Ecto neural progenitor cell (in vitro differentiated cells): ENCODE data around the gene GRM5.
"Not testable (repeated sequence)": the region's sequence is repeated elsewhere in the genome, so short reads cannot be mapped to it uniquely, and the experiment has no call there.

ENCODE experiments used
- DNase-seq: peaks from one replicate; pipeline ENCODE4 v3.0.0-alpha.2; 2018; ENCODE audit warnings: low spot score

The GRM5 gene

DNA sequence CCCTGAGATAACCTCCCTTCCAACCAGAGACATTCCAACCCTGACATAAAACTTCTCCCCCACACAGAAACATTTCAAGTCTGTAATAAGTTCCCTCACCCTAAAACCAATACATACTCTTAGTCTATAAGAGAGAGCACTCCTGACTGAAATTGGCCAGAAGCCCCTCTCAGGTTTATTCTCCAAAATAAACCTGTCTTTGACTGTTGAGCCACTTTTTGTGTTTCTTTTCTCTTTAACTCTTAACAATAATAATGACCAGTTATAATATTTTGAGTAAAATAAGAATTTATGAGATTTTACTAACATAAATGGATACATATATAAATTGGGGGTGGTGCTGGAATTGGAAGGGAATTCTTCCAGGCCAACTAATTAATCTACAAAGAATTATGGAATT lies 93.6 kb downstream of the GRM5 start:
- DNase-seq: no peak

DNA sequence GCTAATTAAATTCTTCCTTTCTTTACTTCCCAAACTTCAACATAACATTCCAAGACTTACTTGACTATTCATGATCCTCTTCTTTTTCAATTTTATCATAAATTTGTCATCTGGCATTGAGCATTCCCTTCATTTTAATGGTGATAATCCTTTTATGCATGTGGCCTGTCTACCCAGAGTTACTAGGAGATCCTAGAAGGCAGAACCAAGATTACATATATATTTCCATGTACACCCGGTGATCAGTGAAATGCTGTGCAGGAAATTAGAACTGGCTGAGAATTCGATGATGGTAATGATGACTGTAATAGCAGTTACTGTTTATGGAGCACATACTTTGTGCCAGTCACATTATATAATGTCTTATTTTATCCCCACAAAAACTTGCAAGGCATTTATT lies 104.2 kb downstream of the GRM5 start:
- DNase-seq: not testable (repeated sequence)

DNA sequence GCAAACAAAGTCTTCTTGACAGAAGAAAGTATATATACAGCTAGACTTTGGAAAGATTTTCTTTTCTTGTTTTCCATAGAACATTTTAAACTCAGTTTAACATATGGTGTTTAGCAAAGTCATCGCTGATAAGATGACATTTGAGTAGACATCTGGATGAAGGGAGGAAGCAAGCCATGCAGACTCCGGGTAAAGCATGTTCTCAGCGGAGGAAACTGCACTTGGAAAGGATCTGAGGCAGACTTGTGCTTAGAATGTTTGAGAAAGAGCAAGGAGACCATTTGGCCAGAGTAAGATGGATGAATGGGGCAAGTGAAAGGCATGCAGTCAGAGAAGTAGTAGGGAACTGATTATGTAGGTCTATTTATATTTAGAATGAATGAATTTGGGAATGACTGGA lies 105.9 kb downstream of the GRM5 start:
- not testable (repeated sequence) for DNase-seq

DNA sequence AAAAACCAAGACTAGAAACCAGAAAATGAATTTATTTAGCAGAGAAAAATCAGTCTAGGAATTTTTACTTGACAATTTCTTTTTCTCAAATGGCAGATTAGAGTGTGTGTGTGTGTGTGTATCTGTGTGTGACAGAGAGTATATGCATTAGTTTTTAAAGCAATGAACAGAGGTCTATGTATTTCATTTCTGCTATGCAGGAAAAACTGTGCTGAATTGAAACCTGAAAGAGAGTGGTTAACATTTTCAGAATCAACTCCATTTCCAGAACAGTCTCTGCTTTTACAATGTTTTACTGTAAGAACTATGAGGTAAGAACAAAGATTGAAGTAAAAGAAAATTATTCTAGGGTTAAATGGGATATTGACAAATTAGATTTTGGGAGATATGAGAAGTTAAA lies 114.8 kb downstream of the GRM5 start:
- no peak for DNase-seq

DNA sequence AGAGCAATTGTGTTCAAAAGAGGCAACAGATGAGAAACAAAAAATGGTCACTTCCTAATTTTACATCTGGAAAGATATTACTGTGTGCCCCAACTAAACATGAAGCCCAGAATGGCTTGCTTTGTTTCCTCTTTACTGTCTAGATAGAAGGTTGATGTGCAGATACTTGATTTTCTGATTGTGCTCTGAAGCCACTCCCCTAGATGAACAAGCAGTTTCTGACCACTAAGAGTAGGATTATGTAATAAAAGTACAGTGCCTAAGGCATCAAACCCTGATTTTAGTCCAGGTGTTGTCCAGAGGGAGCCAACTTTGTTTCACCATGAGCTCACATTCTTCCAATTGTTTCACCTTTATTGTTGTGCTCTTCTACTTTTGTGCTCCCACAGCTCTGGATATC lies 116.9 kb downstream of the GRM5 start:
- DNase-seq: not testable (repeated sequence)

DNA sequence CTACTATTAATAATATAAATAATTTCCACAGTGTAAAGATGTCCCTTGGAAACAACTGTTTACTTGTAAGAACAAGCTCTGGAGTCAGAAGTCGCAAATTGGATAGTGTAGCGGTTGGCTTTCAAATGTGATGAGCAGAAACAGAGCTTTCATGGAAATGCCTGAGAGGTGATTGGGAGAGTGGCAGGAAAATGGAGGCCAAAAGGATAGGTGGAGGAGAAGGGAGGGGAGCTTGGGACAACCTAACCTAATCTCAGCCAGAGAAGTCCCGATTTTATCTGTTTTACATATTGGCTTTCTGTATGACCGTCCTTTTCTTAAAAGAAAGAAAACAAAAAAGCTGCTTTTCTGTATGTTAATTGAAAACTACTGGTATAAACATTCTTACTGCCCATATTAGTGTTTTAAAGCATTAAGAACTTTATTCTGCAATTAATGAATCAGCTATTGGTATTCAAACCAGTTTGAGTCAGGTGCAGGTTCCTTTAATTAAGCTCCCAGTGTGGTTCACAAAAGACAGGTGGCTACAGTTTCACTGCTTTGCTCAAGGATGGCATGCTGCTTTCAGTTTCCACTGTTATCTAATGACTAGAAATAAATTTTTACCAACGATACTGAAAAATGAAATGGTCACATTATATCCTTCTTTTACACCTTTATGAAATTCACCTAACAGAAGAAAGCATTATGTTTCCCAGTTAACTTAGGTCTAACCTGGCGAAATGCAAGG lies 117.8 kb downstream of the GRM5 start:
- DNase-seq: not testable (repeated sequence)

DNA sequence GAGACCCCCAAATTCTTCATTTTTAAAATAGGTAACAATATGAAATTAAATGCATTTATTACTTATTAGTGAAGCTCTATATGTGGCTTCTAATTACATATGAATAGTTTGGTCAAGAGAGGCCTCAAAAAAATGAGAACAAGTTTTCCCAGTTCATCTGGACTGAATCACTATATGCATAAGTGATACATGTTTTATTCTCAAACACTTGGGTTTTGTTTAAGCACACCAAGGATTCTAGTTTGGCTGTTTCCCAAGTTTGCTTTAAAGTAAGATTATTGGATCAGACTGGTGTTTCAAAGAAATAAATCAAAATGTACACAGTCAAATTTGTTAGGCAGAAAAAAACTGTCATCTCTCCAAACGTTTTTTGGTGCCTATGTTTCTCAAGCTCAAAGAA lies 136.1 kb downstream of the GRM5 start:
- not testable (repeated sequence) for DNase-seq

DNA sequence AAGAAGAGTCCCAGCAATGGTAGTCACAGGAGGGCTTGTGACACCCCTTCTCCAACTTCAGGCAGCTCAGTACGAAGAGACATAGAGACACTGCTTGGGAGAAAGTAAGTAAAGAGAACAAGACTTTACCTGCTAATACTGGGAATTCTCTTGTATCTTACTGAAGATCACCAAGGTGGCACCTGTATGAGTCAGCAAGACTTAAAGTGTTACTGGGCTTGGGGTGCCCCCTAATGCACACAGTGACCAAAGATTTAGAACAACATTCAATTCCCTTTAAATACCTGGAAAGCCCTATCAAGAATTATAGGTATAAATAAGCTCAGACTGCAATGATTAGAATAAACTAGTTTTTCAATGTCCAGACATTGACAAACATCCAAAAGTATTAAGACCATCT lies 148.7 kb downstream of the GRM5 start:
- DNase-seq: not testable (repeated sequence)

DNA sequence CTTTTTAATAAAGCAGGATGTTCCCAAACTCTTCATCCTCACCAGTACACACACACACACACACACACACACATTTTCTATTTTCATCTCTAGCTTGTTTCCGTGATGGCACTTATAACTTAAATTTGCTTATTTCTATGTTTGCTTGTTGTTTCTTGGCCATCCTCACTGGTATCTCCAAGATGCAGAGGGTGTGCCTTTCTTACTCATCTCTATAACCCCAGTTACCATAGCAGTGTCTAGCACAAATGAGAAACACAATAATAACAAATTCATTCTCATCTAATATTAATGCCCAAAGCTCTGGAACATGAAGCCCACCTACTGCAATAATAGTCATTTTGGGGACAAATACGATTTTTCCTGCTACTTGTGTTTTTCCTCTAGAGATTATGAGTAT lies 156.3 kb downstream of the GRM5 start:
- no peak for DNase-seq

DNA sequence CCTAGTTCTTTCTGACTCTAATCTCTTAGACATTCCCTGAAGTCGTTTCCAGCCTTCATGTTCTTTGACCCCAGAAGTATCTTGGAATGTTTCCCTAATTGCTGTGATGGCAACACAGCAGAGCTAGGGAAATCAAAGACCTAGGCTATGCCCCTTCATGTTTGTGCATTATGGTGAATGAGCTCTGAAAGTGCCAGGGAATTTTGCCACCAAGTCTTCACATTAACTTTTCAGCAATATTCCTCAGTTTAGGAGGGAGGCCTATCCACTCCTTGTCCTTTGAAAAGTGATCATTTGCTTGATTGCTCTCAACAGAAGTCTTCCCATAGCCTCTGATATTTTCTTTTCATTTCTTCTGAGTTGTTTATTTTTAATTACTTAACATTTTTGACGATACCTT lies 164.3 kb downstream of the GRM5 start:
- not testable (repeated sequence) for DNase-seq

DNA sequence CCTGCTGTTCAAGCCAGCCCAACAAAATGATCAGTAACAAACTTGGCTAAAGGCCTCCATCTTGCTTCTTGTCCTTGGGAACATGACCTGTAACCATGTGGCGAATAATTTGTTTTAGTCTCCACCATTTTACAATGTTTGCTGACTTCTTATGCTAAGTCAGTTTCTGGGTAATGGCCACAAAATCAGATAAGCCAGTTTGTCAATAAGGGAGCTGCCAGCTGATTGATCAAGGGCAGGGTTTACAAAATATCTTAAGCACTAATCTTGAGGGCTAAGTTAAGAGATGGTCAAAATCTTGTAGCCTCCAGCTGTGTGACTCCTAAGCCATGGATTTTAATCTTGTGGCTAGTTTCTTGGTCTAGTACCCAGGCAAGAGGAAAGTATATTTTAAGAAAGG lies 176.9 kb downstream of the GRM5 start:
- DNase-seq: not testable (repeated sequence)

DNA sequence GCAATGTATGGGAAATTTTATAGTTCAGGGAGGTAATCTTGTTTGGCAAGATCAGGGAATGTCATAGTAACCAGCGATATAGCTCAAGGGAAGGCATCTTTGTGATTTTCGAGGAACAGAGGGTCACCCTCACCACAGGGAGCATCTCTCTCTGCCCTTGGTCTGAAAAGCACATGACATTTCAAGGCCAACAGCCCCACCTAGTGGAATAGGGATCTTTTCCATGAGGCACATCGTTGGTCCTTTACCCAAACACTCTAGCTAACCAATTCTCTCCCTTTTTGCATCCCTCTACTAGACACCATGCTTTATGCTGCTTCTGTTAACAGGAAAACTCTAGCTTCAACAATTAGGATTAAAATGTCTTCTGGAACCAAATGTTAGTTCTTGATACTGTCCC lies 179.0 kb downstream of the GRM5 start:
- no peak for DNase-seq

DNA sequence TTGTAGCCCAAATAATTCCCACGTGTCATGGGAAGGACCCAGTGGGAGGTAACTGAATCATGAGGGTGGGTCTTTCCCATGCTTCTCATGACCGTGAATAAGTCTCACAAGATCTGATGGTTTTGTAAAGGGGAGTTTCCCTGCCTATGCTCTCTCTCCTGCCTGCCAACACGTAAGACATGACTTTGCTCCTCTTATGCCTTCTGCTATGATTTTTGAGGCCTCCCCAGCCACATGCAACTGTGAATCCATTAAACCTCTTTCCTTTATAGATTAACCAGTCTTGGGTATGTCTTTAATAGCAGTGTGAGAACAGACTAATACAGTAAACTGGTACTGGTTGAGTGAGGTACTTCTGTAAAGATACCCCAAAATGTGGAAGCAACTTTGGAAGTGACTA lies 183.0 kb downstream of the GRM5 start:
- DNase-seq: not testable (repeated sequence)

DNA sequence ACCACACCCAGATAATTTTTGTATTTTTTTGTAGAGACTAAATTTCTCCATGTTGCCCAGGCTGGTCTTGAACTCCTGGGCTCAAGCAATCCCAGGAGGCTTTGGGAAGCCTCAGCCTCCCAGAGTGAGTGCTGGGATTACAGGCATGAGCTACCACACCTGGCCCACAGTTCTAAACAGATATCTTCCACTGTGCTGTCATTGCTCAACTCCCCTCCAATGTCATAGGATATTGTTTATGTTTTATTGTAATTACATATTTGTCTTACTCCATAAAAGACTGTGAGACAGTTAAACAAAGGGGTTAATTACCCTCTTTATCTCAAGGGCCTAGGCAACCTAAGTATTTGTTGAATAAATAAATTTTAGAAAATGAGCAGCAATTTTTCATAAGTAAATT lies 204.2 kb downstream of the GRM5 start:
- DNase-seq: no peak

DNA sequence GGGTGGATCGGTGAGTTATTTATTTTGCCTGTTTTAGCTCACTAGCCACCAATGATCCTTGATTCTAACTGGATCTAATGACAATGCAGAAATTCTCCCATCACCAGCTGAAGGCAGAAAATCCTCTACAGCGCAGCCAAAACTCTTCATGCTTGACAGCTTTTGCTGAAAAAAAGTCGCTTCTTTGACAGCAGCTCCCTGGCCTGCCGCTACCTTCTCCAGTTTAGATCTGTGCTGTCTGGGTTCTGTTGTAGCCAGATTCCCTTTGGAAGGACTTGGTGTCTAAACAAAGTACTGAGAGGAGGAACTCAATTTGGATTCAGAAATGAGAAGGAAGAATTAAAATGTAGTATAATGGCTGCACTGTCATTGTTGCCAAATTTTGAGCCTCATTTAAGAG lies 205.4 kb downstream of the GRM5 start:
- DNase-seq: peak; percentile 47

DNA sequence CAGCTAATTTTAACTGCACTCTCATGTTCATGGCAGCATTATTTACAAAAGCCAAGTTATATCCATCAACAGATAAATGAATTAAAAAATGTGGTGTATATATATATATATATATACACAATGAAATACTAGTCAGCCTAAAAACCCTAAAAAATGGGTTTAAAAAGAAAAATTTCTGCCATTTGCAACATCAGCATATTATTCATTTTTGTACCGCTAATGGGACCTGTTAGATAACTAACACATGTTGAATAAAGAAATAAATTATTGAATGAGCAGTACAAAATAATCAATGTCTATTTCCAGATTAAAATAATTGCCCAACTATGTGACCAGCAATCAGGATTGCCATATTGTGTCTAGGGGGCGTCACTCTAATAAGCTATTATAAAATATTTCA lies 211.8 kb downstream of the GRM5 start:
- not testable (repeated sequence) for DNase-seq

DNA sequence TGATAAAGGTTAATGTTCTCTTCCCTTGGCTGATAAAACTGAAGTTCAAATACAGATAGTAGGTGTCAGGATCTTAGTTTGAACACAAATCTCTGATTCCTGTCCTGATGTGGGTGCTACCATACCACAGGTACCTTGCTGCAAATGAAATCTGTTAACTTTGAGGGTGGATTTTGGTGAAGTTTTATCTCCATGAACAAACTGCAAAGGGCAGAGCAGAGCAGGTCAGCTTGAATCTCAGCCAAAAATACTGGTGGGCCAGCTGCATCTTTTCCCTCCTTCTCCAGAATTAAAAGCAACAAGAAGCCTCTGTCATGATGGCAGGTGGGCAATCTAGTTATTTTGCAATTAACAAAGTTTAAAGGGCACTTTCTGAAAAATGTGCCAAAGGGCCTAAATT lies 214.2 kb downstream of the GRM5 start:
- not testable (repeated sequence) for DNase-seq

DNA sequence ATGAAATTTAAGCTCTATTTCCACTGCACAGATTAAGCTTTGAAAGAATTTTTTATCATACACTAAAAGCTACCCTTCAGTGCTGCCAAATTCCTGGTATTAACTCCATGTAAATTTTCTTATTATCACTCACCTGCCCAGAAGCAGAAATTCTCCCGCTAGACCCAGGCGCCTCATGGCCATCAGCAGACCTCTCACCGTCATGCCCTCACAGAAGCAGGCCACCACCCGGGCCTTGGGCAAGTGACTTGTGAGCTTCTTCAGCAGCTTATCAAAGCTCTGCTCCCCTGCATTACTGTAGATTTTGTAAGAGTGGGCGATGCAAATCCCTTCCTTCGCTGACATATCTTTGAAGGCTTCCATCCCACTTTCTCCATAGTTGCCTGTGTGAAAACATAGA lies 216.0 kb downstream of the GRM5 start:
- not testable (repeated sequence) for DNase-seq

DNA sequence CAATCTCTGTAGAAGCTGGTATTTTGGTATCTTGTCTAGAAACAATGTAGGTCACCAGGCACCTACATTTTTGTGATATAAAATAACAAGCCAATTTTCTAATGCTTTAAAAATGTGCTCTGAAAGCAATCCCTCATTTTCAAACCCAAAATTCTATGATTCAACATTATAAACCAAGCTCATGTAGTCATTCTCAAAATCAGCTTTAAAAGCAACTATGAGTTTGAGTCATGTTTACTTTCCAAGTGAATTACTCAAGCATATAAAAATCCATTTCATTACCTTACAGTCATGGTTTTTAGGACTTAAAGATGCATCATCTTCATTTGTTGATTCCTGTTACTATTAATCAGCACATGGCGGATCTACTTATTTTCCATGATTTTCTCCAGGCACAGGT lies 216.4 kb downstream of the GRM5 start:
- no peak for DNase-seq

DNA sequence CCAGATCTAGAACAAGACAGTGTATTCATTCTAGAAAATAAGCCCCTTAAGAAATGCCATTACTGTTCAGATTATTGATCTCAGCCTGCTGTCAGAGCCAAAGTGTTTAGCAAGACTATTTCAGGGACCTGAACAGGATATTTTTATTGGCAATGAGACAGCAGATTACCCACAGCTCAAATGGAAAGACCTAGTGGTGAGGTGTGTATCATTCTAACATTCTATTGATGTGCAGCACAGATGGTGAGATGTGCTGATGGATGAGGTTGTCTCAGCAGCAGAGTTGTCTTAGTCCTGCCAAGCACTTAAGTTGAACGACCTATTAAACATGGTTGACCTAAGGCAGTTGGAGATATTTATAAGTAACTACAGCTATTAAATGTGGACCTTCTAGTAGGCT lies 219.5 kb downstream of the GRM5 start:
- not testable (repeated sequence) for DNase-seq

DNA sequence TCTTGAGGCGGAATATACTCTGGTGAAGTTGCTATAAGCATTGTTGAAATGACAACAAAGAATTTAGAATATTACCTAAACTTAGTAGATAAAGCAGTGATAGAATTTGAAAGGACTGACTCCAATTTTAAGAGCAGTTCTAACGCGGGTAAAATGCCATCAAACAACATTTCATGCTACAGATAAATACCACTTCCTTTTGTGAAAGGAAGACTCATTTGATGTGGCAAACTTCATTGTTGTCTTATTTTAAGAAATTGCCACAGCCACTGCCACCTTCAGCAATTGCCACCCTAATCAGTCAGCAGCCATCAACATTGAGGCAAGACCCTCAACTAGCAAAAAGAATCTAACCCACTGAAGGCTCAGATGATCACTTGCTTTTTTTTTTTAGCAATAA lies 220.8 kb downstream of the GRM5 start:
- not testable (repeated sequence) for DNase-seq

DNA sequence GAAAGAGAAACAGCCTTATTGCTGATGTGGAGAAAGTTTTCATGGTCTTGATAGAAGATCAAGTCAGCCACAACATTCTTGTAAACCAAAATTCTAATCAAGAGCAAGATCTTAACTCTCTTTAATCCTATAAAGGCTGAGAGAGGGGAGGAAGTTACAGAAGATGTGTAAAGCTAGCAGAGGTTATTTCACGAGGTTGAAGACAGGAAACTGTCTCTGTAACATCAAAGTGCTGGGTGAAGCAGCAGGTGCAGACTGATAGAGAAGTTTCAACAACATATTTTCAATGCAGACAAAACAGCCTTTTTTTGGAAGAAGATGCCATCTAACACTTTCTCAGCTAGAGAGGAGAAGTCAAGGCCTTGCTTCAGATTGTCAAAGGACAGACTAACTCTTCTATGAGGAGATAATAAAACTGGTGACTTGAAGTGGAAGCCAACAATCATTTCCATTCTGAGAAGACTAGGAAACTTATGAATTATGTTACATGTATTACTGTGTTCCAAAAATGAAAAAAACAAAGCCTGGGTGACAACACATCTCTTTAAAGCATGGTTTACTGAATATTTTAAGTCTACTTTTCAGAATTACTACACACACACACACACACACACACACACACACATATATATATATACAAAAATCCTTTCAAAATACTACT lies 221.9 kb downstream of the GRM5 start:
- DNase-seq: not testable (repeated sequence)

DNA sequence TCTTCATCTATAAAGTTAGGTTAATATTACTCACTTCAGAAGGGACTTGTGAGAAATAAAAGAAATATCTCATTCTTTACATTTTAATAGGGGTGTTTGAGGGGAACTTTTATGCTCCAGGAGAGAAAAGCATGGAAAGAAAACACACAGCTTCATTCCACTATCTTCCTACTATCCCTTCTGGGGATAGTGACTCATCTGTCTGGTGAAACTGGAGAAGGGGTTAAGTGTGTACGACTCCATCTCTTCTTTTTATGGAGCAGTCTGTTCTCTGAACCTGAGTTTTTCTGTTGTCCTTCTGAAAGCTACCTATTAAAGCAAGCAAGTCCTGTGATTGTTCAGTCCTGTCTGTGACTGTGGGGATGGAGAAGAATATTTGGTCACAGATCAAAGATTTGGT lies 227.6 kb downstream of the GRM5 start:
- DNase-seq: not testable (repeated sequence)

DNA sequence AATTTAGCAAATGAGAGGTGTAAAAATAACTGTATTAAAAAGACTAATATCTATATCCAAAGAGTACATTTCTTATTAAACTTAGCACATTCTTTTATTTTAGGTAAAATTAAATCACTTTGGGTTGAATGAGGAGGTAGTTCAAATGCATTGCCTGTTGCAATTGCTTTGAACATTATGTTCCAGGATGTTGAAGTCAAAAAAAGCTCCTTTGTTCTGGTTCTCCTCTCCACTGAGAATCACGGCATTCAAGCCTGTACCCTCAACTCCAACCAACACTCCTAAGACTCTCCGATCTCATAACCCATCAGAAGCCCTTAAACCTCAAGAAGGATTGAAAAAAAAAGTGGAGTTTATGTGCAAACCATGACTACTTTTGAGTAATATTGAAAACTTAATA lies 230.1 kb downstream of the GRM5 start:
- DNase-seq: not testable (repeated sequence)
